ENCODE data around the gene TNFAIP2. TPM values are rescaled to one million over a fixed set of nuclear protein-coding genes. Genes with fewer than 3 reads are reported as not detected.

The TNFAIP2 gene
- total and polyA plus RNA-seq, 8 donors, result 28.4 to 237 (median 34.7) TPM

DNA sequence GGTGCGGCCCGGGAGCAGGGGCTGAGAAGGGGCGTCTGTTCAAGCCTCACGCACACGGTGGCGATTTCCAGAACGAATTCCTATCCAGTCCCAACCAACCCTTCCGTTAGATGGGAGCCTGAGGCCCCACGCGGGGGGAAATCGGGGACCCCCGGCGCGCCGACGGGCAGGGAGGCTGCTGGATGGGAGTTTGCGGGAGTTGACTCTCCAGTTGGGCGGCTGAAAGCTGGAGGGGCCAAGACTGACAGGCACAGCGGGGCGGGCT lies 18.9 kb upstream of the TNFAIP2 start:
- DNase-seq (no peak), ATAC-seq (no peak)
- intact Hi-C loops (cut with DNase I), result loop anchor here in 1 of 2 donors (10.0 kb wide), 1 partner anchor 190 kb away; no protein-coding TSS in a partner anchor
- Histone ChIP-seq H3K9me3 (no peaks in the 10 kb centered on the region), H3K36me3 (no peaks in the 10 kb centered on the region), H3K27ac (no peak overlapping the region), H3K4me3 (no peak overlapping the region), H3K27me3 (peaks cover 32 to 71% of the 10 kb centered on the region in 2 donors), H3K4me1 (peaks cover 13 to 46% of the 10 kb centered on the region in 2 donors)
- TF ChIP-seq, protein P1, sequence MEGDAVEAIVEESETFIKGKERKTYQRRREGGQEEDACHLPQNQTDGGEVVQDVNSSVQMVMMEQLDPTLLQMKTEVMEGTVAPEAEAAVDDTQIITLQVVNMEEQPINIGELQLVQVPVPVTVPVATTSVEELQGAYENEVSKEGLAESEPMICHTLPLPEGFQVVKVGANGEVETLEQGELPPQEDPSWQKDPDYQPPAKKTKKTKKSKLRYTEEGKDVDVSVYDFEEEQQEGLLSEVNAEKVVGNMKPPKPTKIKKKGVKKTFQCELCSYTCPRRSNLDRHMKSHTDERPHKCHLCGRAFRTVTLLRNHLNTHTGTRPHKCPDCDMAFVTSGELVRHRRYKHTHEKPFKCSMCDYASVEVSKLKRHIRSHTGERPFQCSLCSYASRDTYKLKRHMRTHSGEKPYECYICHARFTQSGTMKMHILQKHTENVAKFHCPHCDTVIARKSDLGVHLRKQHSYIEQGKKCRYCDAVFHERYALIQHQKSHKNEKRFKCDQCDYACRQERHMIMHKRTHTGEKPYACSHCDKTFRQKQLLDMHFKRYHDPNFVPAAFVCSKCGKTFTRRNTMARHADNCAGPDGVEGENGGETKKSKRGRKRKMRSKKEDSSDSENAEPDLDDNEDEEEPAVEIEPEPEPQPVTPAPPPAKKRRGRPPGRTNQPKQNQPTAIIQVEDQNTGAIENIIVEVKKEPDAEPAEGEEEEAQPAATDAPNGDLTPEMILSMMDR (IDR thresholded peaks at IDR 0.05), result no peak

DNA sequence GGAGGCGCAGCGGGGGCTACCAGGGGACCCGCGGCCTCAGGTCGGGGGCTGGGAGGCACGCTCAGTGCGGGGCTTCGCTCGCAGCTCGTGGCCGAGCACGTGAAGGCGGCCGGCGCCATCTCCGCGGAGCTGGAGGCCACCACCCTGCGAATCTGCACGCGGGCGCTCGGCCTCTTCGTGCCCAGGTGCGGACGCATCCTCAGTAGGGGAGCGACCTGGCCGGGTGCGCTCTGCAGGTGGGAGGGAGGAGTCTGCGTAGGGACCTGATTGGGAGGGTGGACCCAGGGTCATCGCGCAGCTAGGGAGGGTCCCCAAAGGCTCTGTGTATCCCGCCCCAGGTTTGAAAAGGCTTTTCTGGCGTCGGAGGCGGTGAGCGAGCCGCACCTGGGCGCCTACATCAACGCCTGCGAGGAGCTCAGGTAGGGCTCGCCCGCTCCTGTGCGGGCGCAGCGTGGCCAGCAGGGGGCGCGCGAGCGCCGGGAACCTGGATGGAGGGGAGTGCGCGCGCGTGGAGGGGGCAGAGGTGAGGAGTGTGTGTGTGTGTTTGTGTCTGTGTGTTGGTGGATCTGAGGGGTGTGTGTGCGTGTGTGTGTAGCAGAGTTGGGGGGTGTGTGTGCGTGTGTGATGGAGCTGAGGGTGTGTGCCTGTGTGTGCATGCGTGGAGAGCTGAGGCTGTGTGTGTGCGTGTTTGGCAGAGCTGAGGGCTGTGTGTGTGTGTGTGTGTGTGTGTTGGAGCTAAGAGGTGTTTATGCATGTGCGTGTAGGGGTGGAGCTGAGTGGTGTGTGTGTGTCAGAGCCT lies 18.4 kb upstream of the TNFAIP2 start:
- TF ChIP-seq, protein P1 (IDR thresholded peaks at IDR 0.05), result peak; percentile 88 to 98
- peaks cover 17 to 48% of the 10 kb centered on the region in 2 donors for H3K4me1 ChIP-seq
- intact Hi-C loops (cut with DNase I), result loop anchor here in 1 of 2 donors (10.0 kb wide), 1 partner anchor 190 kb away; no protein-coding TSS in a partner anchor
- H3K4me3 ChIP-seq, result no peak overlapping the region
- H3K27me3 ChIP-seq, result peaks cover 32 to 65% of the 10 kb centered on the region in 2 donors
- no peaks in the 10 kb centered on the region for H3K36me3 ChIP-seq
- H3K27ac ChIP-seq, result no peak overlapping the region
- peak in 3 of 4 donors; percentile 71 to 97 (median 75) for DNase-seq
- no peaks in the 10 kb centered on the region for H3K9me3 ChIP-seq
- peak; percentile 86 for ATAC-seq

DNA sequence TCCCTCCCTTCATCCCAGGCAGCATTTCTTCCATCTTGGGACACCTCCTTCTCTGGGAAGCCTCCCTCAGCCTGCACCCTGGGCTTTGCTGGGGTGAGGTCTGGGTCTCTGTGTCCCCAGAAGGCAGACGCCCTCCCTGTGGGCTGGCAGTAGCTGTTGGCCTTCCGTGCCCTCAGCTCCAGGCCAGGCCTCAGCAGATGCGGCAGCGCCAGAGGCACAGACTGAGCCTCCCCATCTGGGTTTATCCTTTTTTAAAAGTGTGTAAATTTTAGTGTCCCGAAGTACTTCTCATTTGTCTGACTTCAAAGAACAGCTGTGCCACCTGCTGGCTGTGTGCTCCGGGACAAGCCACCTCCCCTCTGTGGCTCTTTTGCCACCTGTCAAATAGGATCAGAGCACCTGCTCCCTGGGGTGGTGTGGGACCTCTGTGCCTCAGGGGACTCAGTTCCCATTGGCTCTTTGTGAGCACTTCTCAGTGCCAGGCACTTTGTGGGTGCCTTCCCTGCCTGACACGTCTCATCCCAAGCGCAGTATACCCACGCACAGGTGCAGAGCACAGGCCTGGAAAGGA lies 17.6 kb upstream of the TNFAIP2 start:
- intact Hi-C loops (cut with DNase I), result loop anchor here in 1 of 2 donors (10.0 kb wide), 1 partner anchor 189 kb away; no protein-coding TSS in a partner anchor
- TF ChIP-seq, protein P1 (IDR thresholded peaks at IDR 0.05), result no peak
- Histone ChIP-seq H3K27me3 (peaks cover 32 to 57% of the 10 kb centered on the region in 2 donors), H3K4me3 (no peak overlapping the region), H3K27ac (no peak overlapping the region), H3K9me3 (no peaks in the 10 kb centered on the region), H3K36me3 (no peaks in the 10 kb centered on the region), H3K4me1 (peaks cover 23 to 56% of the 10 kb centered on the region in 2 donors)
- DNase-seq, result no peak
- ATAC-seq, result no peak

DNA sequence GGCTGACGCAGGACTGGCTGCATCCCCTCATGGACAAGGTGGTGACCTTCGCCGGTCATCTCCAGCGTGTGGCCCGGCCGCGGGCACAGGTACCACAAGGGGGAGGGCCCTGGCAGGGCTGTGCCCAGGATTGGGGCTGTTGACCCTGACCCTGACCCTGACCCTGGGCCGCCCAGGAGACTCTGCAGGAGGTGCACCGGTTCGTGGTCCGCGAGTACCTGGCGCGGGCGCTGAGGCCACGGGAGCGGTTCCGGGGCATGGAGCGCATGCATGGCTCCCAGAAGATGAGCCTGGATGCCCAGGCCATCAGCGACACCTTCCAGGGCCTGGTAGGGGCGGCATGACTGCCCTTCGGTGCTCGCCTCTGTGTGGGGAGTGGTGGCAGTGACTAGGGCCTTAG lies 15.8 kb upstream of the TNFAIP2 start:
- Histone ChIP-seq H3K9me3 (no peaks in the 10 kb centered on the region), H3K36me3 (no peaks in the 10 kb centered on the region), H3K4me3 (no peak overlapping the region), H3K27me3 (peaks cover 23 to 39% of the 10 kb centered on the region in 2 donors), H3K27ac (no peak overlapping the region), H3K4me1 (peaks cover 28 to 66% of the 10 kb centered on the region in 2 donors)
- intact Hi-C loops (cut with DNase I), result loop anchor here in 1 of 2 donors (10.0 kb wide), 1 partner anchor 187 kb away; no protein-coding TSS in a partner anchor
- ATAC-seq (no peak), DNase-seq (no peak)
- TF ChIP-seq, protein P1 (IDR thresholded peaks at IDR 0.05), result no peak

Measured in left lung (tissue), 10 donors.